G401.6 (cell line): ENCODE data around the gene AGBL1.
"Not testable (repeated sequence)": the region's sequence is repeated elsewhere in the genome, so short reads cannot be mapped to it uniquely, and the experiment has no call there.

Experiments
- FAIRE-seq: peaks from 2 replicates; lab custom pipeline; 2012; peaks lifted over from hg19 to GRCh38; lab: Jason Lieb, UNC

AGBL1 gene

GRCh38 chr15:86403914-86404583, 324.4 kb downstream of the AGBL1 start:
- FAIRE-seq = no peak

GRCh38 chr15:86408261-86408660, 328.6 kb downstream of the AGBL1 start:
- no peak for FAIRE-seq

GRCh38 chr15:86411916-86412315, 332.2 kb downstream of the AGBL1 start:
- no peak for FAIRE-seq

GRCh38 chr15:86413191-86413590, 333.5 kb downstream of the AGBL1 start:
- no peak for FAIRE-seq

GRCh38 chr15:86425746-86426145, 346.1 kb downstream of the AGBL1 start:
- no peak for FAIRE-seq

GRCh38 chr15:86432861-86433260, 353.2 kb downstream of the AGBL1 start:
- FAIRE-seq = no peak

GRCh38 chr15:86433983-86434382, 354.3 kb downstream of the AGBL1 start:
- no peak for FAIRE-seq

- FAIRE-seq = no peak
Measured at GRCh38 chr15:86439614-86440013, 359.9 kb downstream of the AGBL1 start.

- no peak for FAIRE-seq
Measured at GRCh38 chr15:86444527-86444926, 364.9 kb downstream of the AGBL1 start.

- FAIRE-seq = no peak
Measured at GRCh38 chr15:86445579-86446252, 366.0 kb downstream of the AGBL1 start.

GRCh38 chr15:86446253-86446640, 366.6 kb downstream of the AGBL1 start:
- FAIRE-seq = no peak

GRCh38 chr15:86465470-86466039, 385.9 kb downstream of the AGBL1 start:
- FAIRE-seq = not testable (repeated sequence)

GRCh38 chr15:86481720-86482119, 402.0 kb downstream of the AGBL1 start:
- FAIRE-seq = no peak

GRCh38 chr15:86483936-86484335, 404.3 kb downstream of the AGBL1 start:
- FAIRE-seq = no peak

GRCh38 chr15:86488046-86488445, 408.4 kb downstream of the AGBL1 start:
- no peak for FAIRE-seq

GRCh38 chr15:86489981-86490380, 410.3 kb downstream of the AGBL1 start:
- FAIRE-seq = no peak

GRCh38 chr15:86491118-86491517, 411.4 kb downstream of the AGBL1 start:
- no peak for FAIRE-seq

- FAIRE-seq = no peak
Measured at GRCh38 chr15:86493884-86494283, 414.2 kb downstream of the AGBL1 start.

- no peak for FAIRE-seq
Measured at GRCh38 chr15:86494475-86494874, 414.8 kb downstream of the AGBL1 start.

GRCh38 chr15:86502301-86502700, 422.6 kb downstream of the AGBL1 start:
- no peak for FAIRE-seq

- FAIRE-seq = no peak
Measured at GRCh38 chr15:86505951-86506350, 426.3 kb downstream of the AGBL1 start.

- FAIRE-seq = no peak
Measured at GRCh38 chr15:86506401-86506800, 426.7 kb downstream of the AGBL1 start.

- FAIRE-seq = no peak
Measured at GRCh38 chr15:86515625-86516024, 436.0 kb downstream of the AGBL1 start.

GRCh38 chr15:86522721-86523120, 443.1 kb downstream of the AGBL1 start:
- no peak for FAIRE-seq
